Activated CD4-positive, alpha-beta T cell treated with anti-CD3 and anti-CD28 coated beads, Interleukin-2, Interleukin-4, amounts not matched to agents 100 ng/mL and 50 ng/mL, durations not matched to agents 16 hours and 8 hours (primary cell): ENCODE measurements around the gene DENND4C.
"Not testable (repeated sequence)": the region's sequence is repeated elsewhere in the genome, so short reads cannot be mapped to it uniquely, and the experiment has no call there.

Source experiments
- DNase-seq: peaks from one replicate; pipeline ENCODE4 v3.0.0-alpha.2; 2020; ENCODE audit warnings: low spot score

DENND4C gene

DNA sequence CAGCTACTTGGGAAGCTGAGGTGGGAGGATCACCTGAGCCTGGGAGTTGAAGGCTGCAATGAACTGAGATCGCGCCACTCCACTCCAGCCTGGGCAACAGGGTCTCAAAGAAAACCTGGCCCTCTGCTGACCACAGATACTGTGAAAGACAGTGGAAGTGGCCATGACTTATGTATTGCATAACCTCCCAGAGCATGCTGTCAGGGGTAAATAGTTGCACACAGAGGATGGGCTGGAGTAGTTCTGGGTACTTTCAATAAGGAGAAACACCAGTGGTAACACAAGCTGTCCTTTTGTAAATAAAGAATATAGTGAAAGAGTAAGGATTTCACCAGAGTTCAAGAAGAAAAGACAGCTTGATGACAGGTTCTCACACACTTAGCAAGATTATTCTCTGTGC is 180.1 kb downstream of the DENND4C start:
- DNase-seq = no peak

GRCh38 chr9:19411316-19411715 is 180.8 kb downstream of the DENND4C start:
- DNase-seq = no peak

- not testable (repeated sequence) for DNase-seq
These were observed 183.0 kb downstream of the DENND4C start for GRCh38 chr9:19413456-19413855.

DNA sequence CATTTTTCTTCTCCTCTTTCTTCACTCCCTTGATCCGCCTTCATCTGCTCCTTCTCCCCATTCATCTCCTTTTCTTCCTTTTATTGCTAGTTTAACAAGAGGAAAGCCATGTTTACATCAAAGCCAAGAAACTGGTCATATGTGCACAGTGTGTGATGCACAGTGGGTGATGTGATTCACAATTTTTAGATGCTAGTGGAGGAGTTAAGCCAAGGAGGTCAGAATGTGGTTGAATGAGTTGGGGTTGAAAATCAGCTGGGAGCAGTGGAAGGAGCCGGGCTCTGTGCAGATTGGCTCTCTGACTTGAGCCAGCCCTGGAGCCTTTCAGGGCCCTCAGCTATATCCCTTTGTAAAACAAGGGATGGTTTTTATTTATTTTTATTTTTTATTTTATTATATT is 185.7 kb downstream of the DENND4C start:
- DNase-seq = no peak

DNA sequence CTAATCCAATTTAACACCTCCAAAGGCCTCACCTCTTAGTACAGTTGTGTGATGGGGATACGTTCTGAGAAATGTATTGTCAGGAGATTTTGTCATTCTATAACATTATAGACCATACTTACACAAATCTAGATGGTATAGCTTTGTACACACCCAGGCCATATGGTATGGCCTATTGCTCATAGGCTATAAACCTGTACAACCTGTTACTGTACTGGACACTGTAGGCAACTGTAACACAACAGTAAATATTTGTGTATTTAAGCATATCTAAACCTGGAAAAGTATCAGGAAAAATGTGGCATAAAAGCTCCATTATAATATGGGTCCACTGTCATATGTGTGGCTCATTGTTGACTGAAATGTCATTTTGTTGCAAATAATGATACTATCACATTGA is 190.4 kb downstream of the DENND4C start:
- no peak for DNase-seq
